ENCODE measurements around the gene GALP. TPM values are rescaled to one million over a fixed set of nuclear protein-coding genes. Genes with fewer than 3 reads are reported as not detected.

GALP gene
- total RNA-seq, 4 donors from 2014 or later = not detected

DNA sequence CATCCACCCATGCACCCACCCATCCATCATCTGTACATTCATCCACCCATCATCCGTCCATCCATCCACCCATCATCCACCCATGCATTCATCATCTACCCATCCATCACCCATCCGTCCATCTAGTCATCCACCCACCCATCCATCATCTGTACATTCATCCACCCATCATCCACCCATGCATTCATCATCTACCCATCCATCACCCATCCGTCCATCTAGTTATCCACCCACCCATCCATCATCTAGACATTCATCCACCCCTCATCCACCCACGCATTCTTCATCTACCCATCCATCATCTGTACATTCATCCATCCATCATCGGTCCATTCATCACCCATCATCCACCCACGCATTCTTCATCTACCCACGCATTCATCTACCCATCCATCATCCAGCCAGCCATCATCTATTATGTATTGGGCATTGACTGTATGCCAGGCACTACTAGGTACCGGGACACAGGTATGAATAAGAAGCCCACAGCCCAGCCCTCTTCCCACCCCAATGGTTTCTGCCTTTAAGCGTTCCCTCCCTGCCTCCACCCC is 16.7 kb upstream of the GALP start:
- TF ChIP-seq EP300 (IDR thresholded peaks at IDR 0.05) (no peak), POLR2AphosphoS5 (IDR thresholded peaks at IDR 0.05) (no peak), POLR2A (IDR thresholded peaks at IDR 0.05) (no peak)
- TF ChIP-seq, protein P1, sequence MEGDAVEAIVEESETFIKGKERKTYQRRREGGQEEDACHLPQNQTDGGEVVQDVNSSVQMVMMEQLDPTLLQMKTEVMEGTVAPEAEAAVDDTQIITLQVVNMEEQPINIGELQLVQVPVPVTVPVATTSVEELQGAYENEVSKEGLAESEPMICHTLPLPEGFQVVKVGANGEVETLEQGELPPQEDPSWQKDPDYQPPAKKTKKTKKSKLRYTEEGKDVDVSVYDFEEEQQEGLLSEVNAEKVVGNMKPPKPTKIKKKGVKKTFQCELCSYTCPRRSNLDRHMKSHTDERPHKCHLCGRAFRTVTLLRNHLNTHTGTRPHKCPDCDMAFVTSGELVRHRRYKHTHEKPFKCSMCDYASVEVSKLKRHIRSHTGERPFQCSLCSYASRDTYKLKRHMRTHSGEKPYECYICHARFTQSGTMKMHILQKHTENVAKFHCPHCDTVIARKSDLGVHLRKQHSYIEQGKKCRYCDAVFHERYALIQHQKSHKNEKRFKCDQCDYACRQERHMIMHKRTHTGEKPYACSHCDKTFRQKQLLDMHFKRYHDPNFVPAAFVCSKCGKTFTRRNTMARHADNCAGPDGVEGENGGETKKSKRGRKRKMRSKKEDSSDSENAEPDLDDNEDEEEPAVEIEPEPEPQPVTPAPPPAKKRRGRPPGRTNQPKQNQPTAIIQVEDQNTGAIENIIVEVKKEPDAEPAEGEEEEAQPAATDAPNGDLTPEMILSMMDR (IDR thresholded peaks at IDR 0.05) = no peak
- no peak overlapping the region for H3K4me3 ChIP-seq
- H3K9me3 ChIP-seq = no peaks in the 10 kb centered on the region
- H3K36me3 ChIP-seq = peaks cover 0 to 83% of the 10 kb centered on the region in 2 donors
- no peak overlapping the region for H3K27ac ChIP-seq
- WGBS, 2 donors (ENCODE audit: low coverage in 1 of 2) = 88 to 91% methylated on average over 7 to 9 of the region's 9 CpGs
- peaks cover 0 to 15% (median 0%) of the 10 kb centered on the region in 3 donors for H3K4me1 ChIP-seq
- H3K27me3 ChIP-seq = no peaks in the 10 kb centered on the region
- ATAC-seq = no peak

DNA sequence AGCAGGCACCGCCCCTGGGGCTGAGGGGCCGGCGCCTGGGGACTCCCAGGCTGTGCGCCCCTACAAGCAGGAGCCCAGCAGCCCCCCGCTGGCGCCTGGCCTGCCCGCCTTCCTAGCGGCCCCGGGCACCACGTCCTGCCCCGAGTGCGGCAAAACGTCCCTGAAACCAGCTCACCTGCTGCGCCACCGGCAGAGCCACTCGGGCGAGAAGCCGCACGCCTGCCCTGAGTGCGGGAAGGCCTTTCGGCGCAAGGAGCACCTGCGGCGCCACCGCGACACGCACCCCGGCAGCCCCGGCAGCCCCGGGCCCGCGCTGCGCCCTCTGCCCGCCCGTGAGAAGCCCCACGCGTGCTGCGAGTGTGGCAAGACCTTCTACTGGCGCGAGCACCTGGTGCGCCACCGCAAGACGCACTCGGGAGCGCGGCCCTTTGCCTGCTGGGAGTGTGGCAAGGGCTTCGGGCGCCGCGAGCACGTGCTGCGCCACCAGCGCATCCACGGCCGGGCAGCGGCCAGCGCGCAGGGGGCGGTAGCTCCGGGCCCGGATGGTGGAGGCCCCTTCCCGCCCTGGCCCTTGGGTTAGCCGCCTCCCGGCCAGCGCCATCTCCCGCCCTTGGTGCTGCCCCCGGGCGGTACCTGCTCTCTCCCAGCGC is 16.1 kb upstream of the GALP start:
- Histone ChIP-seq H3K27me3 (no peaks in the 10 kb centered on the region), H3K27ac (no peak overlapping the region), H3K4me3 (no peak overlapping the region), H3K9me3 (no peaks in the 10 kb centered on the region), H3K36me3 (peaks cover 0 to 76% of the 10 kb centered on the region in 2 donors), H3K4me1 (peaks cover 0 to 14% (median 0%) of the 10 kb centered on the region in 3 donors)
- no peak for ATAC-seq
- 92% methylated on average over 16 of the region's 69 CpGs; no CpG with 5 or more reads in 1 of the 2 donors for WGBS, 2 donors (ENCODE audit: low coverage in 1 of 2)
- TF ChIP-seq POLR2A (IDR thresholded peaks at IDR 0.05) = no peak
- TF ChIP-seq, protein P1 (IDR thresholded peaks at IDR 0.05) = no peak
- TF ChIP-seq POLR2AphosphoS5 (IDR thresholded peaks at IDR 0.05) = no peak
- no peak for TF ChIP-seq EP300 (IDR thresholded peaks at IDR 0.05)

DNA sequence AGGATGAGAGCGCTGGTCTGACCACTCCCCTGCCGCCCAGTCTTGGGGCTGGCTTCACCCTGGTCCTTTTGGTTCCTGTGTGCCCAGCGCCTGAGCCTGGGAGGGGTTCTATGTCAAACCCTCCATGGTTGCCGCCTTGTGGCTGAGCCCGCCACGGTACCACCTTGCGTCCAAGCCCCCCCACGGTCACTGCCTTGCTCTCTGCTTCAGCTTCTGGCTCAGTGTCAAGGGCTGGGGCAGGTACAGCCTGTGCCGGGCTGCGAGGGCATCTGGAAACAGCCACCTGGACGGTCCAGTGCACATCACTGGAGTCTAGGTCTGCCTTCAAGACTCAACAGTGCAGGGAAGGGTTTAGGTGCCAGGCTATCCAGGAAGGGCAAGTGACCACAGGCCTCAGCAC is 14.3 kb upstream of the GALP start:
- peaks cover 3% of the 10 kb centered on the region for H3K27me3 ChIP-seq
- H3K36me3 ChIP-seq = peaks cover 0 to 58% of the 10 kb centered on the region in 2 donors
- H3K9me3 ChIP-seq = no peaks in the 10 kb centered on the region
- H3K4me1 ChIP-seq = peaks cover 0 to 1% (median 0%) of the 10 kb centered on the region in 3 donors
- no peak overlapping the region for H3K27ac ChIP-seq
- TF ChIP-seq EP300 (IDR thresholded peaks at IDR 0.05) = no peak
- no peak for TF ChIP-seq POLR2A (IDR thresholded peaks at IDR 0.05)
- TF ChIP-seq POLR2AphosphoS5 (IDR thresholded peaks at IDR 0.05) = no peak
- TF ChIP-seq, protein P1 (IDR thresholded peaks at IDR 0.05) = no peak
- ATAC-seq = no peak
- no CpG with 5 or more reads among the region's 11 CpGs for WGBS, 2 donors (ENCODE audit: low coverage in 1 of 2)
- no peak overlapping the region for H3K4me3 ChIP-seq

GRCh38 chr19:56162258-56162657 is 13.6 kb upstream of the GALP start:
- H3K27me3 ChIP-seq = peaks cover 8% of the 10 kb centered on the region
- TF ChIP-seq, protein P1 (IDR thresholded peaks at IDR 0.05) = no peak
- TF ChIP-seq POLR2A (IDR thresholded peaks at IDR 0.05) (no peak), EP300 (IDR thresholded peaks at IDR 0.05) (no peak), POLR2AphosphoS5 (IDR thresholded peaks at IDR 0.05) (no peak)
- H3K4me1 ChIP-seq = no peaks in the 10 kb centered on the region
- H3K9me3 ChIP-seq = no peaks in the 10 kb centered on the region
- H3K27ac ChIP-seq = no peak overlapping the region
- no peak overlapping the region for H3K4me3 ChIP-seq
- H3K36me3 ChIP-seq = peaks cover 0 to 51% of the 10 kb centered on the region in 2 donors
- 49 to 56% methylated on average over 9 of the region's 9 CpGs for WGBS, 2 donors (ENCODE audit: low coverage in 1 of 2)
- ATAC-seq = no peak

DNA sequence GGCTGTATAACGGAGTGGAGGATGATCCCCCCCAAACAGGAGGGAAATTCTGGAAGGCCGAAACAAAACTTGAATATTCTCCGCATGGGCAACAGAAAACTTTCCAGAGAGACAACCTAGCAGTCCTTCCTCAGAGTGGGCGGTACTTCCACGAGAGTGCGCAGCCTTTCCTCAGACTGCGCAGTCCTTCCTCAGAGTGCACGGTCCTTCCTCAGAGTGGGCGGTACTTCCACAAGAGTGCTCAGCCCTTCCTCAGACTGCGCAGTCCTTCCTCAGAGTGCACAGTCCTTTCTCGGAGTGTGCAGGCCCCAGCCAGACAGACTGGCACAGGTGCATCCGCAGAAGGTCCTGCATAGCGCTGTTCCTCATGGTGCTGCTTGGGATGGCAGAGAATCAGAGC is 12.7 kb upstream of the GALP start:
- TF ChIP-seq POLR2AphosphoS5 (IDR thresholded peaks at IDR 0.05) = no peak
- TF ChIP-seq POLR2A (IDR thresholded peaks at IDR 0.05) = no peak
- TF ChIP-seq, protein P1 (IDR thresholded peaks at IDR 0.05) = no peak
- no peak for TF ChIP-seq EP300 (IDR thresholded peaks at IDR 0.05)
- ATAC-seq = no peak
- WGBS, 2 donors (ENCODE audit: low coverage in 1 of 2) = 81 to 93% methylated on average over 3 to 8 of the region's 13 CpGs

More for the DNA sequence above, 12.7 kb upstream of the GALP start:
- Histone ChIP-seq H3K36me3 (peaks cover 0 to 43% of the 10 kb centered on the region in 2 donors), H3K4me3 (no peak overlapping the region), H3K27me3 (peaks cover 8% of the 10 kb centered on the region), H3K4me1 (no peaks in the 10 kb centered on the region), H3K27ac (no peak overlapping the region), H3K9me3 (no peaks in the 10 kb centered on the region)
